SK-N-MC (cell line): ENCODE measurements around the gene CLDN34.

Source experiments
- EZH2 ChIP-seq: fragments of 200-600 bp; sonication (generic); IDR thresholded peaks from one replicate; pipeline ENCODE4 v1.6.1; 2017; ENCODE audit warnings: antibody characterized with exemption
- POLR2AphosphoS5 ChIP-seq: IDR thresholded peaks from 2 replicates; pipeline ENCODE4 v1.6.1; 2012; ENCODE audit warnings: mild to moderate bottlenecking, low read depth, low read length, borderline replicate concordance

DNA sequence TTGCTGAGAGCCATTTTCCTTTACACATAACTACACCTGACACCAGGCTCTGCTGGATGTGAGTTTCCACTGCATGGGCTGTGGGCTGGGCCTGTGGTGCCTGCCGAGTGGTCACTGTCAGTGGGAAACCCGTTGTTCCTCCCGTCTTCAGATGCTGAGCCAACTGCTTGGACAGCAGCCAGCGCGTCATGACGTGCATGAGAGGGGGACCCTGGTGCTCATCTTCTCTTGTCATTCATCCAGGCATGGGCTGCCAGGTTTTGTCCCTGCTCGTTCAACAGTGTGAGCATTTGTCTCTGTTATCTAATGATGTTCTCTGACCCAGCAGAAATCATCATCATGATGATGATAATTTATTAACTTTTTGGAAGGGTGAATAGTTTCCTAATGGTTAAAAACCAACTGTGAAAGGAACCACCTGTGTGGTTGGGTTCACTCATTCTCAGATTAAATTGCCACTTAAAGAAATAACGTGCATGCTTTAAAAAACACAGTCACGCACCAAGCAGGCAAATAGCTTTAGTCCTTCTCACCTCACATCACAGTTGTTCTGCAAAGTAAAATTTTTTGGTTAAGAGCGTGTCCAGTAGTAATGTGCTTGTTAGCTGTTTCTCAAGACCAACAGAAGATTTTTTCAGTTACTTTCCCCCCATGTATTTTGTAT is 19.9 kb upstream of the CLDN34 start:
- TF ChIP-seq POLR2AphosphoS5 (no peak), EZH2 (no peak)
